HepG2 (cell line): ENCODE data around the gene ACACB. TPM values are rescaled to one million over a fixed set of nuclear protein-coding genes. Genes with fewer than 3 reads are reported as not detected.
A peak's percentile ranks its signal among the peaks of the same experiment; 100 is the strongest.

ENCODE experiments used
- ARHGAP35 ChIP-seq: sonication (generic); formaldehyde crosslinking; IDR thresholded peaks from 2 replicates; pipeline ENCODE4 v1.9.0; 2022; ENCODE audit warnings: mild to moderate bottlenecking, inconsistent platforms, moderate library complexity, missing genetic modification reagents, borderline replicate concordance
- ARNTL ChIP-seq: sonication (generic); formaldehyde crosslinking; IDR thresholded peaks from 2 replicates; pipeline ENCODE4 v1.4.0; 2020; ENCODE audit warnings: mild to moderate bottlenecking, missing genetic modification reagents
- CBX1 ChIP-seq: IDR thresholded peaks from one replicate; pipeline ENCODE4 v1.6.1; 2016; ENCODE audit warnings: antibody characterized with exemption, low read depth
- EP300 ChIP-seq, 3 experiments: sonication (generic) in 1 of 3; formaldehyde crosslinking in 1 of 3; IDR thresholded peaks; 2 replicates each; pipeline versions ENCODE4 v1.5.1 to v1.6.1; 2011 to 2020; ENCODE audit warnings: low read depth in 2 of 3, low read length in 2 of 3, borderline replicate concordance in 1 of 3, improper control_type of control experiment in 1 of 3, mild to moderate bottlenecking in 1 of 3, missing genetic modification reagents in 1 of 3, moderate library complexity in 1 of 3
- GABPB1 ChIP-seq: IDR thresholded peaks from 2 replicates; pipeline ENCODE4 v1.6.1; 2016; ENCODE audit warnings: mild to moderate bottlenecking, missing genetic modification reagents, moderate library complexity, missing compliant biosample characterization
- IKZF1 ChIP-seq: fragments of 450-650 bp; IDR thresholded peaks from 2 replicates; pipeline ENCODE4 v1.7.1; 2016
- SNAI1 ChIP-seq: sonication (generic); formaldehyde crosslinking; IDR thresholded peaks from 2 replicates; pipeline ENCODE4 v1.5.0; 2020; ENCODE audit warnings: mild to moderate bottlenecking, missing genetic modification reagents, borderline replicate concordance
- TOPORS ChIP-seq: sonication (generic); formaldehyde crosslinking; IDR thresholded peaks from 2 replicates; pipeline ENCODE4 v1.8.0; 2023; ENCODE audit warnings: mild to moderate bottlenecking, missing genetic modification reagents
- ZFY ChIP-seq: sonication (generic); formaldehyde crosslinking; IDR thresholded peaks from 2 replicates; pipeline ENCODE4 v1.4.0; 2020; ENCODE audit warnings: missing genetic modification reagents
- ZNF550 ChIP-seq: sonication (generic); formaldehyde crosslinking; IDR thresholded peaks from 2 replicates; pipeline ENCODE4 v1.4.0; 2020; ENCODE audit warnings: mild to moderate bottlenecking, missing genetic modification reagents, borderline replicate concordance
- ZNF772 ChIP-seq: sonication (generic); formaldehyde crosslinking; IDR thresholded peaks from 2 replicates; pipeline ENCODE4 v1.5.0; 2020; ENCODE audit warnings: mild to moderate bottlenecking, missing genetic modification reagents
- ZNF790 ChIP-seq: sonication (generic); formaldehyde crosslinking; IDR thresholded peaks from 2 replicates; pipeline ENCODE4 v1.8.0; 2022; ENCODE audit warnings: missing genetic modification reagents, mild to moderate bottlenecking, borderline replicate concordance
- polyA plus RNA-seq, 8 experiments: library from polyadenylated mRNA; depleted of rRNA in 3 of 8; stranded (reverse) in 7 of 8; unstranded in 1 of 8; fragments of >200 nt; fragmentation: Illumina TruSeq in 4 of 8; extraction: Trizol in 4 of 8; gene quantifications; 2 replicates each; pipeline versions ENCODE4 v1.2.1 to v1.2.3, GENCODE V29; 2011 to 2016; ENCODE audit warnings: low read depth in 4 of 8, missing spikeins in 1 of 8, mixed read lengths in 1 of 8; ENCODE audit not compliant: insufficient read depth in 1 of 8
- total RNA-seq, 5 experiments: library from RNA; depleted of rRNA; stranded (reverse); fragments of >200 nt; fragmentation: Illumina TruSeq; extraction: Trizol; gene quantifications; 2 replicates each; pipeline ENCODE4 v1.2.3, GENCODE V29; 2016; ENCODE audit warnings: low read depth in 1 of 5
- TF ChIP-seq, protein P1 (sequence below): sonication (generic); formaldehyde crosslinking; conservative IDR thresholded peaks from 2 replicates; pipeline ENCODE4 v1.4.0; 2020; ENCODE audit warnings: mild to moderate bottlenecking, missing genetic modification reagents, moderate library complexity
- TF ChIP-seq, protein P2 (sequence below): sonication (generic); formaldehyde crosslinking; IDR thresholded peaks from 2 replicates; pipeline ENCODE4 v1.4.0; 2020; ENCODE audit warnings: missing genetic modification reagents, mild to moderate bottlenecking, borderline replicate concordance
- TF ChIP-seq, protein P3 (sequence below): sonication (generic); formaldehyde crosslinking; IDR thresholded peaks from 2 replicates; pipeline ENCODE4 v1.5.1; 2020; ENCODE audit warnings: mild to moderate bottlenecking, missing genetic modification reagents, borderline replicate concordance
- TF ChIP-seq, protein P4 (sequence below): sonication (generic); formaldehyde crosslinking; IDR thresholded peaks from 2 replicates; pipeline ENCODE4 v1.5.0; 2020; ENCODE audit warnings: mild to moderate bottlenecking, missing genetic modification reagents, moderate library complexity

ACACB gene
- total and polyA plus RNA-seq, 2 of the 13 experiments (the other 11 are each of a cell fraction or from before 2014, with no cell fraction given) = 6.2 to 8.6 TPM

DNA sequence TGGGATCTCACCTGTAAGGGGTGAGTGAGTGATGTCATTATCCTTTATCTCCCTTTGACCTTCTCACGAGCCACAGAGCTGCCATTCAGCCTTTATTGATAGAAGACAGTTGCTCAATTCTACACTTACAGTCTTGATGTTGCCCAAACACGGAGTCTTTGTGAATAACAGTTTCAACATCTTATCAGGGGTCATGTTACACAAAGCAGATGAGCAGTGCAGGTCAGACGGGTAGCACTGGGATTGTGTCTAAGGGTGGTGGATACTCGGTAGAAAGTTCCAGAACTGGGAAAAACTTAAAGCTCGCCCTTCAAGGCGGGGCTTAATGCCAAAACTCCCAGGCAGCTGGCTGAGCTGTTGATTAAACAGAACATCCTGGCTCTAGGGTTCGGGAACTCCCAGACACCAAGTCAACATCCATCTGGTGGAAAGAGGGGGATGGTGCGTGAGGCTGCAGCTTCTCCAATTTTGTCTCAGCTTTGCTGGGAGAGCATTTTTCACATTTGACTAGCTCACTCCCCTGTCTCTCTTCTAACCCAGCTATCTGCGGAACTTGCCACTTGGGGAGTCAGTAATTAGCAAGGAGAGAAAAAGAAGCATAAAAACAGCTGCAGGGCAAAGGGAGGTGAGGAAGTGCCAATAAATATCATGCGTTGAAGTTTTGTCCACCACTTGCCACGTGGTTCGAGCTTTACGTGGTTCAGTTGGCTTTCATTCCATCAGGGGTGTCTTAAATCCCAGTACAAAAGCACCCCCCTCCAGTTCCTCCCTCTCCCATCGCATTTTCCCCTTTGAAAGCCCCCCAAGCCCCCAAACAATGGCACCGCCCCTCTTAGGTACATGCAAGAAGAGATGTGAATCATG, 161.7 kb downstream of the ACACB start (continued):
- TF ChIP-seq, protein P1, sequence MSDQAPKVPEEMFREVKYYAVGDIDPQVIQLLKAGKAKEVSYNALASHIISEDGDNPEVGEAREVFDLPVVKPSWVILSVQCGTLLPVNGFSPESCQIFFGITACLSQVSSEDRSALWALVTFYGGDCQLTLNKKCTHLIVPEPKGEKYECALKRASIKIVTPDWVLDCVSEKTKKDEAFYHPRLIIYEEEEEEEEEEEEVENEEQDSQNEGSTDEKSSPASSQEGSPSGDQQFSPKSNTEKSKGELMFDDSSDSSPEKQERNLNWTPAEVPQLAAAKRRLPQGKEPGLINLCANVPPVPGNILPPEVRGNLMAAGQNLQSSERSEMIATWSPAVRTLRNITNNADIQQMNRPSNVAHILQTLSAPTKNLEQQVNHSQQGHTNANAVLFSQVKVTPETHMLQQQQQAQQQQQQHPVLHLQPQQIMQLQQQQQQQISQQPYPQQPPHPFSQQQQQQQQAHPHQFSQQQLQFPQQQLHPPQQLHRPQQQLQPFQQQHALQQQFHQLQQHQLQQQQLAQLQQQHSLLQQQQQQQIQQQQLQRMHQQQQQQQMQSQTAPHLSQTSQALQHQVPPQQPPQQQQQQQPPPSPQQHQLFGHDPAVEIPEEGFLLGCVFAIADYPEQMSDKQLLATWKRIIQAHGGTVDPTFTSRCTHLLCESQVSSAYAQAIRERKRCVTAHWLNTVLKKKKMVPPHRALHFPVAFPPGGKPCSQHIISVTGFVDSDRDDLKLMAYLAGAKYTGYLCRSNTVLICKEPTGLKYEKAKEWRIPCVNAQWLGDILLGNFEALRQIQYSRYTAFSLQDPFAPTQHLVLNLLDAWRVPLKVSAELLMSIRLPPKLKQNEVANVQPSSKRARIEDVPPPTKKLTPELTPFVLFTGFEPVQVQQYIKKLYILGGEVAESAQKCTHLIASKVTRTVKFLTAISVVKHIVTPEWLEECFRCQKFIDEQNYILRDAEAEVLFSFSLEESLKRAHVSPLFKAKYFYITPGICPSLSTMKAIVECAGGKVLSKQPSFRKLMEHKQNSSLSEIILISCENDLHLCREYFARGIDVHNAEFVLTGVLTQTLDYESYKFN (CRISPR knock-in tag) = peak; percentile 79
- TF ChIP-seq SNAI1 (CRISPR knock-in tag) (no peak), TOPORS (CRISPR knock-in tag) (no peak), ZNF790 (no peak), EP300 (IDR thresholded peaks at IDR 0.05; ENCODE audit: low read depth in 2 of 2, low read length in 2 of 2) (peak; percentile 60 to 91; a peak in 3 of 4 replicates), EP300 (CRISPR knock-in tag; IDR thresholded peaks at IDR 0.05; ENCODE audit: borderline replicate concordance) (peak; percentile 80; the same call in 1 of the 2 replicates), GABPB1 (CRISPR knock-in tag) (peak; percentile 28; the same call in 1 of the 2 replicates), IKZF1 (no peak), ZNF550 (CRISPR knock-in tag) (no peak), ZNF772 (no peak), ARNTL (CRISPR knock-in tag) (0 out of 2 replicates have a peak, but pooled peaks have one; percentile 35), CBX1 (no peak), ARHGAP35 (CRISPR knock-in tag) (no peak), ZFY (CRISPR knock-in tag) (no peak)
- TF ChIP-seq, protein P2, sequence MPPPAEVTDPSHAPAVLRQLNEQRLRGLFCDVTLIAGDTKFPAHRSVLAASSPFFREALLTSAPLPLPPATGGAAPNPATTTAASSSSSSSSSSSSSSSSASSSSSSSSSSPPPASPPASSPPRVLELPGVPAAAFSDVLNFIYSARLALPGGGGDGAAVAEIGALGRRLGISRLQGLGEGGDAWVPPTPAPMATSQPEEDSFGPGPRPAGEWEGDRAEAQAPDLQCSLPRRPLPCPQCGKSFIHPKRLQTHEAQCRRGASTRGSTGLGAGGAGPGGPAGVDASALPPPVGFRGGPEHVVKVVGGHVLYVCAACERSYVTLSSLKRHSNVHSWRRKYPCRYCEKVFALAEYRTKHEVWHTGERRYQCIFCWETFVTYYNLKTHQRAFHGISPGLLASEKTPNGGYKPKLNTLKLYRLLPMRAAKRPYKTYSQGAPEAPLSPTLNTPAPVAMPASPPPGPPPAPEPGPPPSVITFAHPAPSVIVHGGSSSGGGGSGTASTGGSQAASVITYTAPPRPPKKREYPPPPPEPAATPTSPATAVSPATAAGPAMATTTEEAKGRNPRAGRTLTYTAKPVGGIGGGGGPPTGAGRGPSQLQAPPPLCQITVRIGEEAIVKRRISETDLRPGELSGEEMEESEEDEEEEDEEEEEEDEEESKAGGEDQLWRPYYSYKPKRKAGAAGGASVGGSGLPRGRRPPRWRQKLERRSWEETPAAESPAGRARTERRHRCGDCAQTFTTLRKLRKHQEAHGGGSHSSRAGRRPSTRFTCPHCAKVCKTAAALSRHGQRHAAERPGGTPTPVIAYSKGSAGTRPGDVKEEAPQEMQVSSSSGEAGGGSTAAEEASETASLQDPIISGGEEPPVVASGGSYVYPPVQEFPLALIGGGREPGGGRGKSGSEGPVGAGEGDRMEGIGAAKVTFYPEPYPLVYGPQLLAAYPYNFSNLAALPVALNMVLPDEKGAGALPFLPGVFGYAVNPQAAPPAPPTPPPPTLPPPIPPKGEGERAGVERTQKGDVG (CRISPR knock-in tag) = no peak
- TF ChIP-seq, protein P3, sequence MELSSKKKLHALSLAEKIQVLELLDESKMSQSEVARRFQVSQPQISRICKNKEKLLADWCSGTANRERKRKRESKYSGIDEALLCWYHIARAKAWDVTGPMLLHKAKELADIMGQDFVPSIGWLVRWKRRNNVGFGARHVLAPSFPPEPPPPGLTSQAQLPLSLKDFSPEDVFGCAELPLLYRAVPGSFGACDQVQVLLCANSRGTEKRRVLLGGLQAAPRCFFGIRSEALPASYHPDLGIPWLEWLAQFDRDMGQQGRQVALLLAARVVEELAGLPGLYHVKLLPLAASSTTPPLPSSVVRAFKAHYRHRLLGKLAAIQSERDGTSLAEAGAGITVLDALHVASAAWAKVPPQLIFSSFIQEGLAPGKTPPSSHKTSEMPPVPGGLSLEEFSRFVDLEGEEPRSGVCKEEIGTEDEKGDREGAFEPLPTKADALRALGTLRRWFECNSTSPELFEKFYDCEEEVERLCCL (CRISPR knock-in tag) = 0 out of 2 replicates have a peak, but pooled peaks have one; percentile 47
- TF ChIP-seq, protein P4, sequence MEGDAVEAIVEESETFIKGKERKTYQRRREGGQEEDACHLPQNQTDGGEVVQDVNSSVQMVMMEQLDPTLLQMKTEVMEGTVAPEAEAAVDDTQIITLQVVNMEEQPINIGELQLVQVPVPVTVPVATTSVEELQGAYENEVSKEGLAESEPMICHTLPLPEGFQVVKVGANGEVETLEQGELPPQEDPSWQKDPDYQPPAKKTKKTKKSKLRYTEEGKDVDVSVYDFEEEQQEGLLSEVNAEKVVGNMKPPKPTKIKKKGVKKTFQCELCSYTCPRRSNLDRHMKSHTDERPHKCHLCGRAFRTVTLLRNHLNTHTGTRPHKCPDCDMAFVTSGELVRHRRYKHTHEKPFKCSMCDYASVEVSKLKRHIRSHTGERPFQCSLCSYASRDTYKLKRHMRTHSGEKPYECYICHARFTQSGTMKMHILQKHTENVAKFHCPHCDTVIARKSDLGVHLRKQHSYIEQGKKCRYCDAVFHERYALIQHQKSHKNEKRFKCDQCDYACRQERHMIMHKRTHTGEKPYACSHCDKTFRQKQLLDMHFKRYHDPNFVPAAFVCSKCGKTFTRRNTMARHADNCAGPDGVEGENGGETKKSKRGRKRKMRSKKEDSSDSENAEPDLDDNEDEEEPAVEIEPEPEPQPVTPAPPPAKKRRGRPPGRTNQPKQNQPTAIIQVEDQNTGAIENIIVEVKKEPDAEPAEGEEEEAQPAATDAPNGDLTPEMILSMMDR = 0 out of 2 replicates have a peak, but pooled peaks have one; percentile 2
